WTC11 (cell line): ENCODE measurements around the gene MICU2.
"Not testable (repeated sequence)": the region's sequence is repeated elsewhere in the genome, so short reads cannot be mapped to it uniquely, and the experiment has no call there.

Experiments used
- CBFB ChIP-seq: sonication (generic); formaldehyde crosslinking; IDR thresholded peaks from 2 replicates; pipeline ENCODE4 v1.8.1; 2022; ENCODE audit warnings: mild to moderate bottlenecking, low read depth, missing genetic modification reagents
- CTCF ChIP-seq: fragments of 200-600 bp; IDR thresholded peaks from 2 replicates; pipeline ENCODE4 v1.8.0; 2022; ENCODE audit warnings: antibody characterized with exemption
- FOXJ3 ChIP-seq: sonication (generic); formaldehyde crosslinking; IDR thresholded peaks from 2 replicates; pipeline ENCODE4 v1.9.0; 2021; ENCODE audit warnings: missing genetic modification reagents, mild to moderate bottlenecking, borderline replicate concordance
- JUN ChIP-seq: sonication (generic); formaldehyde crosslinking; IDR thresholded peaks from 2 replicates; pipeline ENCODE4 v1.8.0; 2023; ENCODE audit warnings: mild to moderate bottlenecking, missing genetic modification reagents
- MAX ChIP-seq: sonication (generic); formaldehyde crosslinking; IDR thresholded peaks from 2 replicates; pipeline ENCODE4 v1.8.0; 2022; ENCODE audit warnings: mild to moderate bottlenecking, missing genetic modification reagents
- NR1H2 ChIP-seq: sonication (generic); formaldehyde crosslinking; IDR thresholded peaks from 2 replicates; pipeline ENCODE4 v1.9.0; 2021; ENCODE audit warnings: mild to moderate bottlenecking, moderate library complexity, missing genetic modification reagents
- NR3C1 ChIP-seq: sonication (generic); formaldehyde crosslinking; conservative IDR thresholded peaks from 2 replicates; pipeline ENCODE4 v1.8.1; 2023; ENCODE audit warnings: low read depth, mild to moderate bottlenecking, missing genetic modification reagents
- TEAD4 ChIP-seq: sonication (generic); formaldehyde crosslinking; IDR thresholded peaks from 2 replicates; pipeline ENCODE4 v1.8.0; 2022; ENCODE audit warnings: mild to moderate bottlenecking, missing genetic modification reagents
- TP53 ChIP-seq: sonication (generic); formaldehyde crosslinking; IDR thresholded peaks from 2 replicates; pipeline ENCODE4 v1.8.1; 2023; ENCODE audit warnings: mild to moderate bottlenecking, missing genetic modification reagents
- ZSCAN18 ChIP-seq: fragments of 250-450 bp; sonication (Bioruptor Pico); IDR thresholded peaks from 2 replicates; pipeline ENCODE4 v2.1.2; 2022; ENCODE audit warnings: mild to moderate bottlenecking, moderate library complexity

GRCh38 chr13:21589510-21589909 is 14.5 kb downstream of the MICU2 start:
- not testable (repeated sequence) for TF ChIP-seq FOXJ3 (CRISPR knock-in tag); CTCF; JUN (CRISPR knock-in tag); NR3C1 (CRISPR knock-in tag); NR1H2 (CRISPR knock-in tag); CBFB; ZSCAN18; TP53 (CRISPR knock-in tag); MAX (CRISPR knock-in tag); TEAD4 (CRISPR knock-in tag)
